Measurements from ENCODE around the gene MAT1A. TPM values are rescaled to one million over a fixed set of nuclear protein-coding genes. Genes with fewer than 3 reads are reported as not detected.
A peak's percentile ranks its signal among the peaks of the same experiment; 100 is the strongest.

Gene MAT1A
- total and polyA plus RNA-seq, 9 of the 15 experiments (the other 6 are each of a cell fraction or from before 2014, with no cell fraction given) = 0.03 to 0.30 (median 0.11) TPM; not detected in 2

- TF ChIP-seq ZBTB17 (CRISPR knock-in tag; IDR thresholded peaks at IDR 0.05) (0 out of 2 replicates have a peak, but pooled peaks have one; percentile 17), ZNF830 (CRISPR knock-in tag; IDR thresholded peaks at IDR 0.05) (no peak), BRD9 (IDR thresholded peaks at IDR 0.05; ENCODE audit: low read depth, partially characterized antibody) (no peak), ZNF740 (CRISPR knock-in tag; IDR thresholded peaks at IDR 0.05) (no peak), ZNF740 (tag; IDR thresholded peaks at IDR 0.05) (no peak), HDGF (IDR thresholded peaks at IDR 0.05) (no peak), ZNF778 (CRISPR knock-in tag; IDR thresholded peaks at IDR 0.05) (no peak), ZBTB49 (CRISPR knock-in tag; IDR thresholded peaks at IDR 0.05; ENCODE audit: borderline replicate concordance) (no peak), ZNF239 (CRISPR knock-in tag; IDR thresholded peaks at IDR 0.05) (no peak), UBTF (IDR thresholded peaks at IDR 0.05; ENCODE audit: borderline replicate concordance in 1 of 2, low read depth in 2 of 2, low read length in 2 of 2) (0 out of 4 replicates have a peak, but pooled peaks of 1 of the 2 experiments have one; percentile 27), PCBP1 (IDR thresholded peaks at IDR 0.05; ENCODE audit: low read depth, low read length, poor library complexity, severe bottlenecking) (no peak), NFATC3 (IDR thresholded peaks at IDR 0.05) (no peak), DIDO1 (tag; IDR thresholded peaks at IDR 0.05; ENCODE audit: low read depth) (peak; percentile 36; the same call in 1 of the 2 replicates), L3MBTL2 (IDR thresholded peaks at IDR 0.05) (peak; percentile 92), HDAC2 (IDR thresholded peaks at IDR 0.05) (peak; percentile 52; the same call in 1 of the 2 replicates), PHB (CRISPR knock-in tag; IDR thresholded peaks at IDR 0.05) (no peak), MYNN (IDR thresholded peaks at IDR 0.05) (no peak), MYNN (CRISPR knock-in tag; IDR thresholded peaks at IDR 0.05) (no peak), PTRF (tag; IDR thresholded peaks at IDR 0.05) (peak; percentile 62; the same call in 1 of the 2 replicates), MEF2A (IDR thresholded peaks at IDR 0.05; ENCODE audit: control insufficient read depth, low read depth, low read length) (no peak), ETS1 (conservative IDR thresholded peaks at IDR 0.05; ENCODE audit: control insufficient read depth, low read depth, low read length) (no peak)
These were observed 16.5 kb downstream of the MAT1A start (continued) for GRCh38 chr10:80272793-80273522.

All from K562 (cell line).